HG03442 (cell line): Measurements from ENCODE around the gene LIPF.
"Not testable (repeated sequence)": the region's sequence is repeated elsewhere in the genome, so short reads cannot be mapped to it uniquely, and the experiment has no call there.

Experiments used
- ATAC-seq: cut with Tn5 transposase; IDR thresholded peaks from one replicate; pipeline ENCODE4 v1.9.1; 2021; ENCODE audit warnings: mild to moderate bottlenecking, moderate library complexity; ENCODE audit not compliant: unreplicated experiment

Gene LIPF, protein sequence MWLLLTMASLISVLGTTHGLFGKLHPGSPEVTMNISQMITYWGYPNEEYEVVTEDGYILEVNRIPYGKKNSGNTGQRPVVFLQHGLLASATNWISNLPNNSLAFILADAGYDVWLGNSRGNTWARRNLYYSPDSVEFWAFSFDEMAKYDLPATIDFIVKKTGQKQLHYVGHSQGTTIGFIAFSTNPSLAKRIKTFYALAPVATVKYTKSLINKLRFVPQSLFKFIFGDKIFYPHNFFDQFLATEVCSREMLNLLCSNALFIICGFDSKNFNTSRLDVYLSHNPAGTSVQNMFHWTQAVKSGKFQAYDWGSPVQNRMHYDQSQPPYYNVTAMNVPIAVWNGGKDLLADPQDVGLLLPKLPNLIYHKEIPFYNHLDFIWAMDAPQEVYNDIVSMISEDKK

DNA sequence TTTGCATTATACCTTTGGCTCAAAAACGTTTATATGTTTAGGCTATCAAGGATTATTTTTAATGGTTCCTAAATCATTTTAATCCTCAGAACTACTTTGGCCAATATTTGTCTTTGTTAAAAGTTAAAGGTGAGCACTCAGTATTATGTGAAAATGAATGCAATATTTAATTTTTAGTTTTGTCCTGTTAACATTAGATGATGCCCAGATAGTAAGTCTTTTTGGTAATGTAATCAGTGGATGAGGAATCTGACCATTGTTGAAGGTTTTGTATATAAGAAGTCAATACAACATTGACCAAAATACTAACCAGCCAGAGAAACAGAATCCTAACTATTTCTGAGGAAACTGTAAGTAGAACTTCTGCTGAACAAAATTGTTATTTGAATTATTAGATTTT lies at the start of gene LIPF:
Gene LIPF (plus strand): TSS at position 301 of the 400 bp plus-strand sequence. CDS start 2,856 bp downstream, outside the sequence.
- no peak for ATAC-seq

DNA sequence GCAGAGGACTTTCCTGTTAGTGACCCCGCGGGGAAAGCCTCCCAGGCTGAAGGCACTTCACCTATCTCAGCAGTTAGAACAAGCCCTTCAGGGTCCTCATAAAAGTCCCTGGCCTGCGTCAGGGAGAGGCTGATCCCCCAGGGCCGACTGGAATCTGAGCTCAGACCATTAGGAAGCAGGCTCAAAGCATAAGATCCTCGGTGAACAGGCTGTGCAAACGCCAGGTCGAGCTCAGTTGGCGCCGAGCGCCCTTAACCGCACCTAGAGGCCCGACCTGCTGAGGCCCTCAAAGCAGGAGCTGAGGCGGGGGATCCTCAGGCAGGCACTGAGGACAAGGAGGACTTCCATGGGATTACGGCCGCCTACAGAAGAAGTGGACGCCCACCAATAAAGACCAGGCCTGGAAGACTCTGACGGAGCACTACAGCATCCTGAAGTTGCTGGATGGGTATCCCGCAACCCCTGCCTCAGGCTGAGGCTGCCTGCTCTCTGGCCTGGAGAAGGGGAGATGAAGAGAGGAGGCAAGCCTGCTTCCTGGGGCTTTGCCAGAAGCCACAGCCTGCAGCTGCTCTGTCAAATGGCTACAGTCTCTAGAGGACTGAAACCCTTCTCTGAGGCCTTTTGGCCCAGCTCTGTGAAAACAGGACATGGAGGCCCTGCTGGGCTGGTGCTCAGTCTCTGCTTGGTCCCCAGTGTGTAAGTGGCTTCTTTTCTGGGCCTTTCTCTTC lies 47.8 kb upstream of the LIPF start:
- no peak for ATAC-seq

DNA sequence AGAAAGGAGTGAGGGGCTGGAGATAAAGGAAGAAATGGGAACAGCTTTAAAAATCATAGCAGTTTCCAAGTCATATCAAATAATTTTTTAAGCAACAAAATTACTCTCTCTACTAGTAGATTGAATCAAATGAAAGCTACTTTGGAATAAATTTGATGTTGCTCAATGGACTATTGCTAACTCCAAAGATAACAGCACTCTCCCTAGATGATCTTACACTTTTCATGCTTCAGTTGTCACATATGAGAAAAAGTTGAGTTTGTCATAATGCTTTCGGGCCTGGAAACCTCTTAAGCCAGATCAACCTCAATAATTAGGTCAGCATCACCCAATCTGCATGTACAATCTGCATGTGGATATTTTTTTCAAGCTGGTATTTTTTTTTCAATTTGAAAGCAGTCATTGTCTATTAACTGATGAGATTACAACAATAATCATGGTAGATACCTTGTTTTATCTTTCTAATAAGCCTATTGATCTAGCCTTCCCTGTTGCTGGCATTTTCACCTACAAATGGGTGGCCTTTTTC lies 46.4 kb upstream of the LIPF start:
- no peak for ATAC-seq

DNA sequence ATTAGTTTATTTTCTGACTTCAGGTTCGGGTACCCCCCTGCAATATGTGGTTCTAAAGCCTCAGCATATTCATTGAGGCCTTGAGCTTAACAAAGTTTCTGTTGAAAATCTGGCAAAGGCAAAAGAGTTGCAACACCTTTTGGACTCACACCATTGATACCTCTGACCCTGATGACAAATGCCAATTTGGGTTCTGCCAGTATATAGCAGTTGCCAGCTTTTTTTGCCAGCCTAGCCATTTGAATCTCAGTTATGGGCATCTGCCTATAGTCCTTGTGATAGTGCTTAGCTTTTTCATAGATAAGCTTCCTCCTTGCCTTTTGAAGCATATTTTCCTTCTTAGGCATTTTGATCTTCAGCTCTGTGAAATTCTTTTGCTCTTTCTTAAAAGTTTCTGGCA lies 45.7 kb upstream of the LIPF start:
- ATAC-seq, result no peak

DNA sequence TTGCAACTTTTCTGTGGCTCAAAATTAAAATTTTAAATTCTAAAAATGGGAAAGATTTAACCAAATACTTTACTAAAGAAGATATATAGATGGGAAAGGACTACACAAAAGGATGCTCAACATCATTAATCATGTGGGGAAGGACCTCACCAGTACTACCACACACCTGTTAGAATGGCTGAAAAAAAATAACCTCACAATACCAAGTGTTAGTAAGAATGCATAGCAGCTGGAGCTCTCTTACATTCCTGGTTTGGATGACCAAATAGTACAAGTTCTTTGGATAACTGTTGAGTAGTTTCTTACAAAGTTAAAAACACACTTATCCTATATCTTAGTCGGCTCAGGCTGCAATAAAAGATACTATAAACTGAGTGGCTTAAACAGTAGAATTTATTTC lies 43.8 kb upstream of the LIPF start:
- ATAC-seq, result no peak

DNA sequence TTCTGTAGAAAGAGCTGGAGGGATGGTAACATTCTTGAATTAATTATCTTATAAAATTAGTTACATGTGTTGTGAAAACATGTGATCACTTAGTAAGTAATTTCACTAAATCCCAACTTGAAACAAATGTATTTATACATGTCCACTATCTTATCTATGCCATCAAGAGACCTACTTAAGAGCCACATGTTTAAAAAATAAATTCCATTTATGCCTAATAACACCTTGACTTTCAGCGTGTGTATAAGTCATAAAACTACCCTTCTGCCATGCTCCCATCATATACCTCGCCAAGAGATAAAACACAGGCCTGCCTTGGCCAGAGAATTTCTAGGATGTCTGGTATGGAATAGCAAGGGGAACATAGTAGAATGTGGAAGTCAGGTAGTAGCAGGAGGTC lies 40.4 kb upstream of the LIPF start:
- ATAC-seq, result no peak

DNA sequence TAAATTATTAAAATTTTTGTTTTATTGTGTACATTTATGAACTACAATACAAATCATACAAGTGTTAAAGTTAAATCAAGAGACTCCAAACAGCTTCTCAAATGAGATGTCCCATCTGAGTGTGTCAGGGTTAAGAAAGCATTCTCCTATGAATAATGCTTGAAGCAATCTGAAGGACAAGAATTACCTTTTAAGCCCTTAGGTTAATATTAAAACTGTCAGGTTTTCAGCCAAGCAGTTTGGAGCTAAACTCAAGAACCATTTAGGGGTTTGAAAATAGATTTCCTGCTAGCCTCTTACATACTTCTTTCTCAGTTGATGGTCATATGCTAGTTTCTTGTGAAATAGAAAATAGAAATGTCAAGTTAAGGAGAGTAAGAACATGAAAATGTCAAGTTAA lies 39.4 kb upstream of the LIPF start:
- no peak for ATAC-seq

DNA sequence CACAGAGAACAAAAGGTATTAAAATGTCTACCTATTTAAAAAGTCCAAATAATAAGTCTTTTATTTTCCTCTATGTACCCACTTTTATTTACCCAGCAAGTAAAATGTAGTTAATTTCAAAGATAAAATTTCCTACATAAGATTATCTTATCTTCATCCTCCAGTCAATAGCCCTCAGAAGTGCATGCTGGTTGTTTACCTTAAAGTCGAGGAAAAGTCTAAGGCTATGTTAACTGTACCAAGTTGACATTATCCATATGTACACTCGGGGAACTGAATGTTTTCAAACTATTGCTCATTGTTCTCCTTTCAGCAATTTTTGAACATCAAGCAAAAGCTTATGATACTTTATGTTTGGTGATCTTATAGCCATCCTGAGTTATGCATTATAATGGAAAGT lies 24.1 kb upstream of the LIPF start:
- ATAC-seq, result no peak

DNA sequence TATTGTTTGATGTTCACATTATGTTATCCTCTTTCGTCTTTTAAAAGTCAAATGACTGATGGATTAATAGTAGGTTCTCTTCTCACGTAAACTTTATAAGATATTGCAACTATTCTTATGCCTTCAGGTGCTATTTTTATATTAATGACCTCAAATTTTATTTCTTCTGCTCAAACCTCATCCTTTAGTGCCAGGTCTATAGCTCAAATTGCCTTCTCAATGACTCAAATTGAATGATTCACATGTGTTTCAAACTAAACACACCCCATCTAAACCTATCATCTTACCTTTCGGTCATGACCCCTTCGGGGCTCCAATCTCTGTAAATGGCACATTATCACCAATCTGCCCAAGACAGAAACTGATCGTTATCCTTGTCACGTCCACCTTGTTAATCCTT lies 22.0 kb upstream of the LIPF start:
- ATAC-seq, result no peak

DNA sequence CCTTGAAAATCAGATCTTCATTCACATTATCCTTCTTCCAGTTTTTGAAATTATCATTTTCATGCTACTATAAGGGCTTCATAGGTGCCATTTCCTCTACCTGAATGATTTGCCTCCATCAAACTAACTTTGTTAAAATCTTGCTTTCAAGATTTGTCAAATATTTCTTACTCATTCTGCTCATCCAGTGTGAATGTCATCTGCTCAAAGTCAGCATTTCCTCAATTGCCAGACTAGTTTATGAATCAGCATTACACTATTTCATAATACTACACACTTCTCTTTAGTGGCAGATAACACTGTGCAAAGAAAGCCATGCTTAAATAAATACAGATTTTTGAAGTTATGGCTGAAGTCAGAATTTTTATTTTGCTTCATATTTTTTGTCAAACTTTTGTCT lies 21.3 kb upstream of the LIPF start:
- ATAC-seq, result no peak

DNA sequence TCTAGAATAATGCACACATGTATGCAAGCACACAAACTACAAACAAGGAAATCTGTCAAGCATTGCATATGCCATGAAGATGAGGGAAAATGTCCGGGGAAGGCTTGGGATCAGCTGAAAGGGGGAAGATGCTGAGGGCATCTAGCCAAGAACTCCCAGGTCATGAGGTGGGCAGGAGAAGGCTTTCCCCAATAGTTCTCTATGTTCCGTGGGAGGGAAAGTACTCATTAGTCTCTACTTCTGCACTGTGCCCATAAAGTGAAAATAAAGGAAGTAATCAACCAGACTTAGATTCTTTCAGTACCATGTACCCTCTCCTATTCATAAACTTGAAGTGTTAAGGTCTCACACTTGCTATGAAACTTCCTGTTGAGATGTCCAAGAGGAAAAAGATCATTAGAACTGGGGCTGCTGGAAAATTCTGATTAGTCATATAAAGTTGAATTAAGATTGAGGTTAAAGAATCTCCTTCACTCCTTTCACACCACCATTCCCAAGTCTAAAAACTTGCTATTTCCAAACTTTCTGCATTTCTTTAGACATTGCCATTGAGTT lies 17.1 kb upstream of the LIPF start:
- ATAC-seq, result no peak

DNA sequence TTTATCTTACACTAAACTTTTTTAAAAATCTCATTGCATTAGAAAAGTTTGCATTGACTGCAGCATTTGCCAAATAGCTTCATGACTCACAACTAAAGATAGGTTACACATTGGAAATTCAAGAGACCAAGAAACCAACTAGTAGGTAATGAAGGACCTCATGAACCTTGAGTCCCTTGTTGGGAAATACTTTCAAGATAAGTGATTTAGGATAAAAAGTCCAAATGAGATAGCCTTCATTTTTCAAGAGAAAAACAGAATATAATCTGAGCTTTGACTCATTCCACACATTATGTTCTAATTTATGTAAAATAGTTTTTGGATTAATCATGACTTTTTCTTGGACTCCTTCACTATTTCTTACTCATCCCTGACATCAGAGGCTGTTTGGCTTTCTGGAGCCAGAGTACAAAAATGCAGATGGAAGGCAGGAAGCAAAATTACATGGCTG lies 13.1 kb upstream of the LIPF start:
- ATAC-seq, result no peak

DNA sequence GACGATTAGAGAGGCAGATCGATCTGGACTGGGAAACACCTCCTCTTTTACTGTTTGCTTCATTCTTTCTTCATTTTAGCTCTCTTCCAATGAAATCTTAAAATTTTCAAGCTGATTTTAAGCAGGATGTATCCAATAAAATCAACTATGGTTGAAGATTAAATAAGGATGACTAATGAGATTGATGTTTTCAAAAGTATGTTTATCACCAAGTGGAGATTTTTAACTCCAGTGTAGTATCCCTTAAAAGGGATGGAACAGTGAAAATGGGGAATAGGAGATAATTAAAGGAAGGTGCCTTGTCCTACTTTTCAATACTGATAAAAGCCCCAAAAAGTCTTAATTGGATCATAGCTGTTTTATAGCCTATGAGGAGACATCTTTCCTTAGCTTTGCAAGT lies 11.6 kb upstream of the LIPF start:
- no peak for ATAC-seq

DNA sequence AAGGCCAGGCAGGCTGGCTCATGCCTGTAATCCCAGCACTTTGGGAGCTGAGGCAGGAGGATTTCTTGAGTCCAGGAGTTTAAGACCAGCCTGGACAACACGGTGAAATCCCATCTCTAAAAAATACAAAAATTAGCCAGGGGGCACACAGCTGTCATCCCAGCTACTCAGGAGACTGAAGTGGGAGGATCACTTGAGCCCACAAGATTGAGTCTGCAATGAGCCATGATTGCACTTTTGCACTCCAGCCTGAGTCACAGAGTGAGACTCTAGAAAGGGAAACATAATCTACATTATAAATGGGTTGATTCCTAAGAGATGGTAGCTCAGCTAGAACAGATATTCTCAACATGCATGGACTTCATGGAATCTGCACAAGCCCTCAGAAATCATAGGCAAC lies 6.3 kb upstream of the LIPF start:
- no peak for ATAC-seq

DNA sequence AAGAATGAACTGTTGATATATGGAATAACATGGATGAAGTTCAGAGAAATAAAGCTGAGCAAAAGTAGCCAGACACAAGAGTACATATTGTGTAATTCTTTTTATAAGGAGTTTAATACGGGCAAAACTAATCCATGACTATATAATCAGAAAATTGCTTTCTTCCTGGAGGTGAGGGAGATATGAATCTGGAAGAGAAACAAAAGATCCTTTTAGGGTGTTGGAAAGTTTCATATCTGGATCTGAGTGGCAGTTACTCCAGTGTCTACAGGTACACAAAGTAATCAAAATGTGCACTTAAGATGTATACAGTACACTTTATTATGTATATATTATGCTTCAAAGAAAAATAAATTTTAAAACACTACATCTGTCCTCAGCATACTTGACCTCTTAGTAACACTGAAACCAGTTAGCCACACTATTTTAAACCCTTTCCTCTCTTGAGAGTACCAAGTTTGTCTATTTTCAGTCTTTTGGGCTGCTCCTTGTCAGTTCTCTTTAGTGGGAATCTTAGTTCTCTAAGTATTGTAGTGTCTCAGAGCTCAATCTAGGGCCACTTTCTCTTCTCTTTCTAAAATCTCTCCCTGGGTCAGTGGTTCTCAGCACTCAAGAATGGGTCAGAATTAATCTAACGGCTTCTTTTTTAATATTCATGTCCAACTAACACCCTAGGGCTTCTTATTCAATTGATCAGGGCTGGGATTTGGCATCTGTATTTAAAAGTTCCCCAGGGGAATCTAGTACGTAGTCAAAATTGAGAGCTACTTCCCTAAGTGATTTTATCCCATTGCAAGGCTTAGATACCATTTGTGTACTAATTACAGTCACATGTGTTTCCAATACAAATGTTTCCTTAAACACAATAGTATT lies 4.3 kb upstream of the LIPF start:
- no peak for ATAC-seq

DNA sequence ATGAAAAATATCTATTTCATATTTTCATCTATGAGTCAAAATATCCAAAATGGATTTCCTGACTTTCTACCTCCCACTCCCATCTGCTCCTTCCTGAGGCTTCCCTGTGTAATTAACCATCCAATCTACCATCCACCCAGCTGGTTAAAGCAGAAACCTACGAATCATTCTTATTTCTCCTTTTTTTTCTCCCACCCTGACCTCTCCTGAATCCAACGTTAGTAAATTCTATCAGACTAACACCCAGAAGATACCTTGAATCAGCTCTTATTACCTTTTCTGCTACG lies 3.7 kb upstream of the LIPF start:
- no peak for ATAC-seq

DNA sequence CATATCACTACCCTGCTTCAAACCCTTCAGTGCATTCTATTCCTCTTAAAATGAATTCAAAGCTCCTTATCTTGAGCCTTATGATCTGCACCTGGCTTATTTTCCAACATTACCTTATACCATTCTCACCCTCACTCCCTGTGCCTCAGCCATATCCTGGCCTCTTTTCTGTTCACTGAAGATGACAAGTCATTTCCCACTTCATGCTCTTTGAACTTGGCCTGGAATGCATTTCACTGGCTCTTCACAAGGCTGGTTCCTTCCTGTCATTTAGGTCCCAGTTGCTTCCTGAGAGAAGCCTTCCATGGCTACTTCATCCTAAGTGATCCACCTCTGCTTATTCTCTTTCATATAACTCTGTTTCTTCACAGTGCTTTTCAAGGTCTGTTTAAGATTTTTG lies 3.2 kb upstream of the LIPF start:
- no peak for ATAC-seq

DNA sequence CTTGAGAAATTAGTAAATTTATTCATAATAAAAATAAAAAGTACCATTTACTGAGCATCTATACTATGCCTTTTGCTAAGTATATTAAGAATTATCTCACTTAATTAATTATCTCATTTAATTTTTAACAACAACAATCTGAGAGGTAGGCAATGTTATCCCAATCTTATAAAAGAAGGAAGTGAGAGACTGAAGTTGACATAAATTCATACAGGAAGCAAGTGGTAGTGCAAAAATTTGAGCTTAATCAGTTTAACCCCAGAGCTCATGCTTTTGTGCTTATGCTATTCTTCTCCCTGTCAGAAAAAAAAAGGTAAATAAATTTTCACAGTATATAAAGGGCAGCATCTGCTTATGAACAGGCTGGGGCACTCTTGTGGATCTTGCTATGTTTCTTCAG lies 2.7 kb upstream of the LIPF start:
- no peak for ATAC-seq

DNA sequence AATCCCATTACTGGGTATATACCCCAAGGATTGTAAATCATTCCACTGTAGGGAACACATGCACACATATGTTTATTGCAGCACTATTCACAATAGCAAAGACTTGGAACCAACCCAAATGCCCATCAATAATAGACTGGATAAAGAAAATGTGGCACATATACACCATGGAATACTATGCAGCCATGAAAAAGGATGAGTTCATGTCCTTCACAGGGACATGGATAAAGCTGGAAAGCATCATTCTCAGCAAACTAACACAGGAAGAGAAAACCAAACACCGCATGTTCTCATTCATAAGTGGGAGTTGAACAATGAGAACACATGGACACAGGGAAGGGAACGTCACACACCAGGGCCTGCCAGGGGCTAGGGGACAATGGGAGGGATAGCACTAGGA lies 1.1 kb upstream of the LIPF start:
- not testable (repeated sequence) for ATAC-seq

DNA sequence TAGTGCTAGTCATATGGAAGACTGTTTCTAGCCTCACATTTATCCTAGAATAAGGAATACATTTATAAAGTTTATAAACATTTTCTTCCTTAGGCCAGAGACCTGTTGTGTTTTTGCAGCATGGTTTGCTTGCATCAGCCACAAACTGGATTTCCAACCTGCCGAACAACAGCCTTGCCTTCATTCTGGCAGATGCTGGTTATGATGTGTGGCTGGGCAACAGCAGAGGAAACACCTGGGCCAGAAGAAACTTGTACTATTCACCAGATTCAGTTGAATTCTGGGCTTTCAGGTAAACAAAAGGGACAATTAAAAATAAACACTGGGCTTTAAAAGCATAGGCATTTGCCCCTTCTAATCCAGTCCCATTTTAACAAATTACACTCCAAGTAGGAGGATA lies 4.2 kb downstream of the LIPF start:
- no peak for ATAC-seq

DNA sequence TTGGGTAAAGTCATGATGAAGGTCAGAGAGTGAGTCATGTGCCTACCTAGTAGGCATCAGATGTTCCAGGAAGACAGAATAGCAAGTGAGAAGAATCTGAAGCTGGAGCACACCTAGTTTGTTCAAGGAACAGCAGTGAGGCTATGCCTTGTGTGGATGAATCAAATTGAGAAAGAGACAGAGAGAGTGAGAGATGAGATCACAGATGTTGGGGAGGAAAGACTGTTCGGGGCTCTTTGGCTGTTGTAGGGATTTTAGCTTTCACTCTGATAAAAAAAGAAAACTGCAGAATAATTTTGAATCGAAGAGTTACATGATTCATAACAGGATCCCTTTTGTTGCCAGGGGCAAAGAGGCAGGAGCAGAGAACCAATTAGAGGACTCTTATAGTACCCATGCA lies 6.3 kb downstream of the LIPF start:
- ATAC-seq, result peak; percentile 58
